IPS-18c (cell line): Measurements from ENCODE around the gene KIF22.
"Not testable (repeated sequence)": the region's sequence is repeated elsewhere in the genome, so short reads cannot be mapped to it uniquely, and the experiment has no call there.

Source experiments
- H3K4me3 ChIP-seq: 2 replicates; pipeline ENCODE4 v1.7.0; 2013; ENCODE audit warnings: low read depth, mild to moderate bottlenecking, low read length, moderate library complexity; ENCODE audit not compliant: insufficient read depth
- H3K9me3 ChIP-seq: one replicate; pipeline ENCODE4 v1.6.1; 2013; ENCODE audit warnings: mild to moderate bottlenecking, low read length, moderate library complexity; ENCODE audit not compliant: control insufficient read depth, insufficient read depth

The KIF22 gene

GRCh38 chr16:29761882-29762281, 28.7 kb upstream of the KIF22 start:
- Histone ChIP-seq H3K4me3 (no peak overlapping the region), H3K9me3 (no peaks in the 10 kb centered on the region)

GRCh38 chr16:29763326-29763725, 27.2 kb upstream of the KIF22 start:
- Histone ChIP-seq H3K4me3 (no peak overlapping the region), H3K9me3 (no peaks in the 10 kb centered on the region)

GRCh38 chr16:29765167-29766032, 25.2 kb upstream of the KIF22 start:
- H3K4me3 ChIP-seq = no peak overlapping the region
- no peaks in the 10 kb centered on the region for H3K9me3 ChIP-seq

- H3K4me3 ChIP-seq = no peak overlapping the region
- no peaks in the 10 kb centered on the region for H3K9me3 ChIP-seq
Observed at GRCh38 chr16:29766571-29766970, 24.0 kb upstream of the KIF22 start.

- H3K4me3 ChIP-seq = no peak overlapping the region
- no peaks in the 10 kb centered on the region for H3K9me3 ChIP-seq
Observed at GRCh38 chr16:29767062-29767461, 23.5 kb upstream of the KIF22 start.

- H3K9me3 ChIP-seq = no peaks in the 10 kb centered on the region
- H3K4me3 ChIP-seq = no peak overlapping the region
Observed at GRCh38 chr16:29769507-29769906, 21.0 kb upstream of the KIF22 start.

- H3K9me3 ChIP-seq = no peaks in the 10 kb centered on the region
- H3K4me3 ChIP-seq = no peak overlapping the region
Observed at GRCh38 chr16:29770250-29770929, 20.2 kb upstream of the KIF22 start.

- H3K4me3 ChIP-seq, H3K9me3 ChIP-seq: not testable (repeated sequence)
Observed at GRCh38 chr16:29772330-29772729, 18.2 kb upstream of the KIF22 start.

GRCh38 chr16:29774730-29775129, 15.8 kb upstream of the KIF22 start:
- Histone ChIP-seq H3K4me3 (no peak overlapping the region), H3K9me3 (no peaks in the 10 kb centered on the region)

- Histone ChIP-seq H3K9me3 (no peaks in the 10 kb centered on the region), H3K4me3 (no peak overlapping the region)
Observed at GRCh38 chr16:29775742-29776408, 14.7 kb upstream of the KIF22 start.

- no peak within 1 kb of the TSS for H3K4me3 ChIP-seq
- no peaks in the 10 kb centered on the region for H3K9me3 ChIP-seq
Observed at GRCh38 chr16:29777576-29778350, 12.8 kb upstream of the KIF22 start, which contains the start of gene ZG16. Gene ZG16, plus strand, starts transcription at chr16:29778256. Its CDS starts 1,011 bp downstream, at chr16:29779267.

GRCh38 chr16:29779474-29779873, 11.1 kb upstream of the KIF22 start:
- H3K9me3 ChIP-seq = no peaks in the 10 kb centered on the region
- no peak overlapping the region for H3K4me3 ChIP-seq

GRCh38 chr16:29783094-29783953, 7.2 kb upstream of the KIF22 start:
- not testable (repeated sequence) for H3K9me3 ChIP-seq, H3K4me3 ChIP-seq

- H3K9me3 ChIP-seq = no peaks in the 10 kb centered on the region
- H3K4me3 ChIP-seq = no peak overlapping the region
Observed at GRCh38 chr16:29784157-29784556, 6.4 kb upstream of the KIF22 start.

- peak overlapping the region; percentile 17; the same call in 1 of the 2 replicates for H3K4me3 ChIP-seq
- H3K9me3 ChIP-seq = no peaks in the 10 kb centered on the region
Observed at GRCh38 chr16:29784901-29785500, 5.5 kb upstream of the KIF22 start.

- not testable (repeated sequence) for H3K4me3 ChIP-seq, H3K9me3 ChIP-seq
Observed at GRCh38 chr16:29787155-29787554, 3.4 kb upstream of the KIF22 start.
